MM.1S (cell line): ENCODE data around the gene RHBDD1.

Experiments
- EZH2 ChIP-seq: fragments of 300-600 bp; sonication (generic); optimal IDR thresholded peaks from 2 replicates; pipeline ENCODE3; 2017; ENCODE audit warnings: low read depth, mild to moderate bottlenecking, antibody characterized with exemption, low read length, mixed read lengths
- EZH2phosphoT487 ChIP-seq: fragments of 300-600 bp; sonication (generic); IDR thresholded peaks from 2 replicates; pipeline ENCODE4 v1.6.1; 2018; ENCODE audit warnings: antibody characterized with exemption, low read length
- TF ChIP-seq, protein P1 (sequence below): fragments of 300-600 bp; sonication (generic); IDR thresholded peaks from 2 replicates; pipeline ENCODE4 v1.5.1; 2016; ENCODE audit warnings: antibody characterized with exemption, low read length, mixed read lengths

DNA sequence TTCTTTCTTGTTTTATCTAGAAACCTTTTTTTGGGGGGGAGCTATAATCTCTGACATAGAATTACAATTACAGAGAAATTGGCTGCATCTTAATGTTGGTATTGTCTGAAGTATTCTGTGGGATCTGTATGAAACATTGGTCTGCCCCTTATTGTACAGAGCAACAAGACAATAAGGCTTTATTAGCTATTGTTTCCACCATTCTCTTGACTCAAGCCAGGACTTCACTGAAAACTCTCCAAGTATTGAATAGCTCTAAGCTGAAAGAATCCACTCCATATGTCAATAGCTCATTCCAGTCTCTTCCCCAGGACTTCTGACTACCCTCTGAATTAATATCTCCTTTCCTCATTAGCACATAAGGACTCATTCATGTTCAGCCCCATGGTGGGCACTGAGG lies 77.8 kb downstream of the RHBDD1 start:
- TF ChIP-seq, protein P1, sequence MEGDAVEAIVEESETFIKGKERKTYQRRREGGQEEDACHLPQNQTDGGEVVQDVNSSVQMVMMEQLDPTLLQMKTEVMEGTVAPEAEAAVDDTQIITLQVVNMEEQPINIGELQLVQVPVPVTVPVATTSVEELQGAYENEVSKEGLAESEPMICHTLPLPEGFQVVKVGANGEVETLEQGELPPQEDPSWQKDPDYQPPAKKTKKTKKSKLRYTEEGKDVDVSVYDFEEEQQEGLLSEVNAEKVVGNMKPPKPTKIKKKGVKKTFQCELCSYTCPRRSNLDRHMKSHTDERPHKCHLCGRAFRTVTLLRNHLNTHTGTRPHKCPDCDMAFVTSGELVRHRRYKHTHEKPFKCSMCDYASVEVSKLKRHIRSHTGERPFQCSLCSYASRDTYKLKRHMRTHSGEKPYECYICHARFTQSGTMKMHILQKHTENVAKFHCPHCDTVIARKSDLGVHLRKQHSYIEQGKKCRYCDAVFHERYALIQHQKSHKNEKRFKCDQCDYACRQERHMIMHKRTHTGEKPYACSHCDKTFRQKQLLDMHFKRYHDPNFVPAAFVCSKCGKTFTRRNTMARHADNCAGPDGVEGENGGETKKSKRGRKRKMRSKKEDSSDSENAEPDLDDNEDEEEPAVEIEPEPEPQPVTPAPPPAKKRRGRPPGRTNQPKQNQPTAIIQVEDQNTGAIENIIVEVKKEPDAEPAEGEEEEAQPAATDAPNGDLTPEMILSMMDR, result no peak
- no peak for TF ChIP-seq EZH2
- no peak for TF ChIP-seq EZH2phosphoT487
